Cardiac muscle cell (in vitro differentiated cells and primary cell): ENCODE measurements around the gene TACO1. TPM values are rescaled to one million over a fixed set of nuclear protein-coding genes. Genes with fewer than 3 reads are reported as not detected.
A peak's percentile ranks its signal among the peaks of the same experiment; 100 is the strongest.

Experiments used
- DNase-seq, 2 donors: peaks; one replicate each; pipeline versions ENCODE4 v3.0.0 to v3.0.0-alpha.2; 2010 to 2017; ENCODE audit warnings: low read depth in 1 of 2, low spot score in 1 of 2
- H3K27ac ChIP-seq: fragments of 200-600 bp; sonication (generic); 2 replicates; pipeline ENCODE4 v1.5.1; 2016
- H3K27me3 ChIP-seq: fragments of 200-600 bp; sonication (generic); 2 replicates; pipeline ENCODE4 v1.6.0; 2016; ENCODE audit warnings: control low read depth
- H3K36me3 ChIP-seq: fragments of 200-600 bp; sonication (generic); 2 replicates; pipeline ENCODE4 v1.5.1; 2016; ENCODE audit warnings: control low read depth
- H3K4me1 ChIP-seq: fragments of 200-600 bp; sonication (generic); 2 replicates; pipeline ENCODE4 v1.8.1; 2017; ENCODE audit warnings: low read depth, mild to moderate bottlenecking, mixed run types
- H3K4me3 ChIP-seq: fragments of 200-600 bp; sonication (generic); 2 replicates; pipeline ENCODE4 v1.5.1; 2016; ENCODE audit warnings: mild to moderate bottlenecking
- H3K9me3 ChIP-seq: fragments of 200-600 bp; sonication (generic); 2 replicates; pipeline ENCODE4 v1.5.1; 2017; ENCODE audit warnings: low read depth, mild to moderate bottlenecking, control low read depth
- CTCF ChIP-seq: IDR thresholded peaks from 2 replicates; pipeline ENCODE4 v1.5.1; 2012; ENCODE audit warnings: low read depth, mild to moderate bottlenecking, low read length
- polyA plus RNA-seq: library from polyadenylated mRNA; unstranded; fragments of >200 nt; fragmentation: Nextera tagmentation; extraction: Ambion mirVana; gene quantifications from 2 replicates; pipeline ENCODE4 v1.2.1, GENCODE V29; 2016
- total RNA-seq: library from RNA; depleted of rRNA; stranded (reverse); fragments of >200 nt; gene quantifications from 2 replicates; pipeline ENCODE4 v1.2.3, GENCODE V29; 2016

Gene TACO1
- total and polyA plus RNA-seq, 2 experiments from 2014 or later = 25.6 to 54.9 TPM

GRCh38 chr17:63657786-63658185, 57.1 kb downstream of the TACO1 start:
- Histone ChIP-seq H3K4me1 (no peaks in the 10 kb centered on the region), H3K27ac (peak overlapping the region; percentile 28), H3K36me3 (peaks cover 20% of the 10 kb centered on the region), H3K27me3 (no peaks in the 10 kb centered on the region), H3K9me3 (no peaks in the 10 kb centered on the region), H3K4me3 (no peak overlapping the region)
- no peak for TF ChIP-seq CTCF
- no peak for DNase-seq

Other genes starting within 250 kb of the TACO1 start
- gene CYB561, start 154.6 kb upstream of the TACO1 start, total RNA-seq = 7.4 and 11.3 TPM in 2 replicates
- gene CYB561, start 154.6 kb upstream of the TACO1 start, polyA plus RNA-seq = 7.4 and 21.5 TPM in 2 replicates
- 2.1 and 3.2 TPM in 2 replicates for gene ACE, start 123.8 kb upstream of the TACO1 start, total RNA-seq
- gene ACE, start 123.8 kb upstream of the TACO1 start, polyA plus RNA-seq = 1.8 and 2.5 TPM in 2 replicates
- 0.06 and 0.11 TPM in 2 replicates for gene KCNH6, start 77.5 kb upstream of the TACO1 start, total RNA-seq
- gene KCNH6, start 77.5 kb upstream of the TACO1 start, polyA plus RNA-seq = 0.44 TPM in 1 of 2 replicates, not detected in the other
- gene DCAF7, start 50.4 kb upstream of the TACO1 start, total RNA-seq = 48.2 and 56.7 TPM in 2 replicates
- gene DCAF7, start 50.4 kb upstream of the TACO1 start, polyA plus RNA-seq = 55.1 and 95.0 TPM in 2 replicates
- 28.1 and 31.1 TPM in 2 replicates for gene MAP3K3, start 21.5 kb downstream of the TACO1 start, total RNA-seq
- 26.5 and 31.9 TPM in 2 replicates for gene MAP3K3, start 21.5 kb downstream of the TACO1 start, polyA plus RNA-seq
- gene LIMD2, start 99.2 kb downstream of the TACO1 start, total RNA-seq = 58.8 and 76.3 TPM in 2 replicates
- 58.6 and 74.1 TPM in 2 replicates for gene LIMD2, start 99.2 kb downstream of the TACO1 start, polyA plus RNA-seq
- 22.7 and 30.3 TPM in 2 replicates for gene STRADA, start 140.9 kb downstream of the TACO1 start, total RNA-seq
- 43.2 and 53.1 TPM in 2 replicates for gene STRADA, start 140.9 kb downstream of the TACO1 start, polyA plus RNA-seq
- gene CCDC47, start 172.7 kb downstream of the TACO1 start, total RNA-seq = 27.6 and 30.0 TPM in 2 replicates
- gene CCDC47, start 172.7 kb downstream of the TACO1 start, polyA plus RNA-seq = 54.7 and 56.5 TPM in 2 replicates
- gene DDX42, start 173.3 kb downstream of the TACO1 start, total RNA-seq = 49.0 and 91.0 TPM in 2 replicates
- 58.1 and 71.6 TPM in 2 replicates for gene DDX42, start 173.3 kb downstream of the TACO1 start, polyA plus RNA-seq
- gene PSMC5, start 226.5 kb downstream of the TACO1 start, total RNA-seq = 42.7 and 57.7 TPM in 2 replicates
- gene PSMC5, start 226.5 kb downstream of the TACO1 start, polyA plus RNA-seq = 144 and 230 TPM in 2 replicates
- gene FTSJ3, start 226.8 kb downstream of the TACO1 start, total RNA-seq = 43.1 and 47.2 TPM in 2 replicates
- 52.2 and 57.3 TPM in 2 replicates for gene FTSJ3, start 226.8 kb downstream of the TACO1 start, polyA plus RNA-seq
- gene SMARCD2, start 241.8 kb downstream of the TACO1 start, total RNA-seq = 39.2 and 67.6 TPM in 2 replicates
- 40.3 and 45.4 TPM in 2 replicates for gene SMARCD2, start 241.8 kb downstream of the TACO1 start, polyA plus RNA-seq